ENCODE measurements around the gene COL2A1.

- TF ChIP-seq LEF1 (IDR thresholded peaks at IDR 0.05; ENCODE audit: borderline replicate concordance) (no peak), SP1 (IDR thresholded peaks at IDR 0.05) (no peak), L3MBTL2 (conservative IDR thresholded peaks at IDR 0.05) (no peak), FOXK2 (IDR thresholded peaks at IDR 0.05) (no peak), NFRKB (IDR thresholded peaks at IDR 0.05) (no peak), SUZ12 (IDR thresholded peaks at IDR 0.05) (no peak), HDGF (IDR thresholded peaks at IDR 0.05; ENCODE audit: borderline replicate concordance) (no peak), BHLHE40 (IDR thresholded peaks at IDR 0.05; ENCODE audit: borderline replicate concordance) (no peak), TARDBP (IDR thresholded peaks at IDR 0.05) (no peak), FOXA1 (IDR thresholded peaks at IDR 0.05) (no peak), ELF4 (IDR thresholded peaks at IDR 0.05) (no peak), ARNT (IDR thresholded peaks at IDR 0.05) (no peak)
Measured at GRCh38 chr12:47973870-47974269, 30.4 kb downstream of the COL2A1 start.
